Transverse colon (tissue), 4 donors: ENCODE results near the gene TRMU. TPM values are rescaled to one million over a fixed set of nuclear protein-coding genes. Genes with fewer than 3 reads are reported as not detected.

Experiments used
- DNase-seq: peaks from one replicate; pipeline ENCODE4 v3.0.0-alpha.2; 2019
- H3K27ac ChIP-seq, 4 donors: fragments of 200-600 bp; sonication (generic); 2 replicates each; pipeline ENCODE4 v1.5.1; 2016 to 2018; ENCODE audit warnings: inconsistent platforms in 4 of 4
- H3K27me3 ChIP-seq: fragments of 200-600 bp; sonication (generic); 2 replicates; pipeline ENCODE4 v1.5.1; 2017; ENCODE audit warnings: inconsistent platforms
- H3K36me3 ChIP-seq, 4 donors: fragments of 200-600 bp; sonication (generic); 2 replicates each; pipeline ENCODE4 v1.5.1; 2017 to 2019; ENCODE audit warnings: inconsistent platforms in 4 of 4
- H3K4me1 ChIP-seq, 4 donors: fragments of 200-600 bp; sonication (generic); 2 replicates each; pipeline ENCODE4 v1.5.1; 2017 to 2020; ENCODE audit warnings: inconsistent platforms in 4 of 4
- H3K4me3 ChIP-seq, 4 donors: fragments of 200-600 bp; sonication (generic); 1 replicate in 1 of 4; 2 replicates in 3 of 4; pipeline versions ENCODE4 v1.5.1 to v1.6.1; 2017 to 2019; ENCODE audit warnings: inconsistent platforms in 4 of 4
- H3K9me3 ChIP-seq, 2 donors: fragments of 200-600 bp; sonication (generic); 2 replicates each; pipeline ENCODE4 v1.5.1; 2017 to 2019; ENCODE audit warnings: inconsistent platforms in 2 of 2
- EP300 ChIP-seq: sonication (generic); formaldehyde crosslinking; IDR thresholded peaks from one replicate; pipeline ENCODE4 v1.6.1; 2017; ENCODE audit warnings: antibody characterized with exemption, low read depth
- POLR2A ChIP-seq: fragments of 450-650 bp; IDR thresholded peaks from one replicate; pipeline ENCODE4 v1.6.1; 2016; ENCODE audit warnings: antibody characterized with exemption, mild to moderate bottlenecking, moderate library complexity
- POLR2AphosphoS5 ChIP-seq, 3 donors: sonication (generic); formaldehyde crosslinking; IDR thresholded peaks; one replicate each; pipeline ENCODE4 v1.6.1; 2016; ENCODE audit warnings: antibody characterized with exemption in 3 of 3
- WGBS, 2 donors: methylation state at CpG; one replicate each; pipeline ENCODE4 v1.1.5; 2018; ENCODE audit warnings: low coverage in 1 of 2; 5-methylcytosine and 5-hydroxymethylcytosine counted together
- in situ Hi-C, 4 donors: fragments of 200-750 bp; cut with MboI; loops; one replicate each; pipeline versions ENCODE4 v1.15.0 to v1.15.1; 2017; ENCODE audit warnings: low sequenced_read_pairs in 3 of 4, low pct_ligation_motif_present in 1 of 4, low pct_unique_long_range_greater_than_20kb in 1 of 4
- intact Hi-C: fragments of 100-400 bp; cut with DNase I; formaldehyde crosslinking; loops from one replicate; pipeline ENCODE4 v1.15.1; 2023; ENCODE audit warnings: low total_unique reads
- total RNA-seq, 4 donors: library from RNA; depleted of rRNA; stranded (reverse); fragments of >200 nt; gene quantifications; one replicate each; pipeline ENCODE4 v1.1.0, GENCODE V29; 2016
- TF ChIP-seq, protein P1 (sequence below), 5 experiments: fragments of 200-600 bp in 3 of 5; fragments of 450-650 bp in 2 of 5; sonication (generic) in 3 of 5; IDR thresholded peaks; 1 replicate in 2 of 5; 2 replicates in 3 of 5; pipeline ENCODE4 v1.5.1; 2016 to 2017; ENCODE audit warnings: antibody characterized with exemption in 5 of 5, inconsistent platforms in 3 of 5, mild to moderate bottlenecking in 2 of 5, moderate library complexity in 1 of 5

Gene TRMU
- total RNA-seq, 4 donors from 2014 or later = 33.7 to 90.0 (median 38.5) TPM

DNA sequence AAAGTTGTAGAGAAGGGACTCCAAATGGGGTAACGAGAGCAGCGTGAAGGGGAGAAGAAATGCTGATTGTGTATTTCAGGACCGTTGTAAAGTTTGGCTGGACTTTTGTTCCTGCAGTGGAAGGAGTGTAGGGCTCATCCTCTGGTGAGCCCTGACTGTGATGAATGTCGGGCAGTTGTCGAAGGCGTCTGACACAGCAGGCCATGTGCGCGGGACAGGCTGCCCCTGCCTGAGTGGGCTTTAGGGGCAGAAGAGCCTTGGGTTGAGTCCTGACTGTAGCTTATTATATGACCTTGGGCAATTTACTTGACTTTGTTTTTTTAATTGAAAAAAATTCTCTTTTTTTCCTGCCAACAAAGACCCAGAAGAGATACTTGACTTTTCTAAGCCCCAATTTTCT, 3.1 kb downstream of the TRMU start:
- Histone ChIP-seq H3K4me1 (peaks cover 7 to 15% (median 10%) of the 10 kb centered on the region in 4 donors), H3K9me3 (no peaks in the 10 kb centered on the region), H3K27me3 (no peaks in the 10 kb centered on the region), H3K36me3 (peaks cover 0 to 46% (median 10%) of the 10 kb centered on the region in 4 donors), H3K27ac (no peak overlapping the region), H3K4me3 (no peak overlapping the region)
- in situ Hi-C loops = no loop called here
- intact Hi-C loops = no loop called here
- no peak for TF ChIP-seq POLR2AphosphoS5 (IDR thresholded peaks at IDR 0.05)
- TF ChIP-seq POLR2A = no peak
- TF ChIP-seq, protein P1, sequence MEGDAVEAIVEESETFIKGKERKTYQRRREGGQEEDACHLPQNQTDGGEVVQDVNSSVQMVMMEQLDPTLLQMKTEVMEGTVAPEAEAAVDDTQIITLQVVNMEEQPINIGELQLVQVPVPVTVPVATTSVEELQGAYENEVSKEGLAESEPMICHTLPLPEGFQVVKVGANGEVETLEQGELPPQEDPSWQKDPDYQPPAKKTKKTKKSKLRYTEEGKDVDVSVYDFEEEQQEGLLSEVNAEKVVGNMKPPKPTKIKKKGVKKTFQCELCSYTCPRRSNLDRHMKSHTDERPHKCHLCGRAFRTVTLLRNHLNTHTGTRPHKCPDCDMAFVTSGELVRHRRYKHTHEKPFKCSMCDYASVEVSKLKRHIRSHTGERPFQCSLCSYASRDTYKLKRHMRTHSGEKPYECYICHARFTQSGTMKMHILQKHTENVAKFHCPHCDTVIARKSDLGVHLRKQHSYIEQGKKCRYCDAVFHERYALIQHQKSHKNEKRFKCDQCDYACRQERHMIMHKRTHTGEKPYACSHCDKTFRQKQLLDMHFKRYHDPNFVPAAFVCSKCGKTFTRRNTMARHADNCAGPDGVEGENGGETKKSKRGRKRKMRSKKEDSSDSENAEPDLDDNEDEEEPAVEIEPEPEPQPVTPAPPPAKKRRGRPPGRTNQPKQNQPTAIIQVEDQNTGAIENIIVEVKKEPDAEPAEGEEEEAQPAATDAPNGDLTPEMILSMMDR (IDR thresholded peaks at IDR 0.05) = no peak
- no peak for TF ChIP-seq EP300
- WGBS, 2 donors = 90 to 92% methylated on average over 8 of the region's 8 CpGs
- DNase-seq = no peak

DNA sequence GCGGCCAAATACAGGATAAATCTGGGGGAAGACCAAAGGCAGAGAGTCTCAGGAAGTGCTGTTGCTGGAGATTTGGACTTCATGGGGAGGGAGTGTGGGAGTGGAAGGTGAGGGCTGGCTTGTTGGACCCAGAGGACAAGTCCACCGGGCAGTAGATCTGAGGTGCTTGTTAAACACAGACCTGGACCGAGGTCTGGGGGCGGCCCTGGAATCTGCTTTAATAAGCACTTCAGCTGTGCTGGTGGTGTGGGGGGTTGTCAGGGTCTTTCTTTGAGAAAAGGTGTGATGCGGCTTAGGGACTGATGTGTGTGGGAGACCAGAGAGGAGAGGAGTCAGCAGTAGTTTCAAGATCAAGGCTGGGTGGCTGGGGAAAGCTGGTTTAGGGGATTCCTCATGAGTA, 4.4 kb downstream of the TRMU start:
- no peaks in the 10 kb centered on the region for H3K9me3 ChIP-seq
- H3K36me3 ChIP-seq = peaks cover 0 to 54% (median 13%) of the 10 kb centered on the region in 4 donors
- intact Hi-C loops = no loop called here
- WGBS, 2 donors = 91 to 94% methylated on average over 4 to 5 of the region's 5 CpGs
- in situ Hi-C loops = loop anchor here in 1 of 4 donors (10.0 kb wide), 1 partner anchor 205 kb away; no protein-coding TSS in a partner anchor
- no peak for DNase-seq
- peaks cover 7 to 13% (median 10%) of the 10 kb centered on the region in 4 donors for H3K4me1 ChIP-seq
- no peak overlapping the region for H3K27ac ChIP-seq
- no peaks in the 10 kb centered on the region for H3K27me3 ChIP-seq
- H3K4me3 ChIP-seq = no peak overlapping the region
- TF ChIP-seq POLR2A (no peak), EP300 (no peak), POLR2AphosphoS5 (IDR thresholded peaks at IDR 0.05) (no peak)
- TF ChIP-seq, protein P1 (IDR thresholded peaks at IDR 0.05) = no peak

DNA sequence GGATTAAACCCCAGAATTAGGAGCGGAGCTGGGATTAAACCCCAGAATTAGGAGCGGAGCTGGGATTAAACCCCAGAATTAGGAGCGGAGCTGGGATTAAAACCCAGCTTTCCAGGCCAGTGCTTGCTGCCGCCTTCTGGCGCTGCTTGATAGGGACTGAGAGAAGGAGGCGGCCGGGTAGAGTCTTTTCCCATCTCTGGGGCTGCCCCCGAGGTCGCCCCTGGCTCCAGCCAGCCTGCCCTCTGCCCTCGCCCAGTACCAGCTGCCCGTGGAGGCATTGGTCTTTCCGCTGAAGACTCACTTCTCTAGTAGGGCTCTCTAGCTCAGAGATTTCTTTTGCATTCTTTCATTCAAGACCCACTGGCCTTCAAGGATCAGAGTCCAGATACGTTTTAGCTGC, 5.2 kb downstream of the TRMU start:
- DNase-seq = no peak
- TF ChIP-seq POLR2AphosphoS5 (IDR thresholded peaks at IDR 0.05) = no peak
- TF ChIP-seq, protein P1 (IDR thresholded peaks at IDR 0.05) = no peak
- TF ChIP-seq POLR2A = no peak
- TF ChIP-seq EP300 = no peak
- Histone ChIP-seq H3K27me3 (no peaks in the 10 kb centered on the region), H3K27ac (no peak overlapping the region), H3K36me3 (peaks cover 0 to 62% (median 17%) of the 10 kb centered on the region in 4 donors), H3K9me3 (no peaks in the 10 kb centered on the region), H3K4me1 (peaks cover 7 to 11% (median 9%) of the 10 kb centered on the region in 4 donors), H3K4me3 (no peak overlapping the region)
- WGBS, 2 donors = 63 to 91% methylated on average over 1 to 13 of the region's 13 CpGs
- in situ Hi-C loops (loop anchor here in 1 of 4 donors (10.0 kb wide), 1 partner anchor 204 kb away; no protein-coding TSS in a partner anchor), intact Hi-C loops (no loop called here)

DNA sequence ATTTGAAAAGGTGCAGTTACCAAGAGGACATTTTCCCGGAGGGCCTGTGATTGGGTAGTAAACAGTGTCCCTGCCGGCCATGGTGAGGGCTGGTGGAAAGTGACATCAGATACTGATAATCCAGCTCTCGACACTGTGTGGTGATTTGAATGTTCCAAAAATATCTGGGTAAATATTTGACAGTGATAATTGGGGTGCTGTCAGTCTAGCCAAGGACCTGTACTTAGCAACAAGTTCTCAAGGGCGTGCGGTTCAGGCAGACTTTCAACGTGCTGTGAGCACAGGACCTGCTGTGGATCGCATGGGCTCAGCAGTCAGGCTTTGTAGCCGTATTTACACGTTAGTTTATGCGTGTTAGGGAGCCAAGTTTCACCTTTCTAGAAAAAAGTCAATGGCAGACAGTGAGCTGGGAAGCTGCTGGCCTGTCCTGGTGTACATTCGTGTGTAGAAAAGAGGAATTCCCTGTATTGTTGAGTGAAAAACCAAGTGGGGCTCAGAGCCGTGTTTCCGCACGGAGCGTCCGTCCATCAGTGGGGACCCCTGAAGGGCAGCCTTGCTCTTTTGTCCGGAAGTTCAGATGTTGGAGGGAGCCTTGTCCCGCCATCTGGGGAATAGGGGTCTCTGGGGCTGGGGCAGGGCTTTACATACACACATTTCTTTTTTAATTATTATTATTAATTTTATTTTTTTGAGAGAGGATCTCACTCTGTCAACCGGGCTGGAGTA, 11.3 kb downstream of the TRMU start:
- H3K9me3 ChIP-seq = no peaks in the 10 kb centered on the region
- H3K4me3 ChIP-seq = no peak overlapping the region
- TF ChIP-seq EP300 (no peak), POLR2AphosphoS5 (IDR thresholded peaks at IDR 0.05) (no peak), POLR2A (no peak)
- TF ChIP-seq, protein P1 (IDR thresholded peaks at IDR 0.05) = no peak
- H3K27me3 ChIP-seq = no peaks in the 10 kb centered on the region
- intact Hi-C loops (no loop called here), in situ Hi-C loops (loop anchor here in 1 of 4 donors (10.0 kb wide), 1 partner anchor 198 kb away; no protein-coding TSS in a partner anchor)
- no peak overlapping the region for H3K27ac ChIP-seq
- DNase-seq = no peak
- H3K36me3 ChIP-seq = peaks cover 0 to 89% (median 34%) of the 10 kb centered on the region in 4 donors
- WGBS, 2 donors = 90 to 91% methylated on average over 8 to 19 of the region's 19 CpGs
- H3K4me1 ChIP-seq = no peaks in the 10 kb centered on the region
